ENCODE data around the gene MPEG1. TPM values are rescaled to one million over a fixed set of nuclear protein-coding genes. Genes with fewer than 3 reads are reported as not detected.

MPEG1 gene
- total and polyA plus RNA-seq, 2 of the 13 experiments (the other 11 are each of a cell fraction or from before 2014, with no cell fraction given) = not detected

- no peak for FAIRE-seq
- ChIA-PET POLR2A (no interaction called here), CTCF (ENCODE audit: low intra/inter-chr PET ratio, low total read pairs) (no interaction called here)
- no peaks in the 10 kb centered on the region for H3K36me3 ChIP-seq (replicated peaks in 1 of 2; ENCODE audit: control insufficient read depth in 1 of 2, insufficient read depth in 2 of 2, low read length in 2 of 2)
- no peaks in the 10 kb centered on the region for H3K4me1 ChIP-seq (ENCODE audit: insufficient read depth, low read length)
- no peak overlapping the region for H3K4me2 ChIP-seq (ENCODE audit: low read depth, low read length)
- H3K4me3 ChIP-seq (replicated peaks in 1 of 3; ENCODE audit: insufficient read depth in 1 of 3, low read depth in 2 of 3, low read length in 3 of 3) = no peak overlapping the region
- H3K9ac ChIP-seq (ENCODE audit: insufficient read depth, low read depth, low read length) = no peak overlapping the region
- no peak for ATAC-seq
- no peaks in the 10 kb centered on the region for H3K9me3 ChIP-seq (ENCODE audit: low read length)
- no peaks in the 10 kb centered on the region for H3K27me3 ChIP-seq (ENCODE audit: control insufficient read depth in 1 of 2, insufficient read depth in 2 of 2, low read length in 2 of 2)
- DNase-seq (ENCODE audit: low spot score) = no peak
- H3K27ac ChIP-seq (ENCODE audit: extremely low read length, insufficient read depth, low read length) = no peak overlapping the region
- no peak overlapping the region for H2AFZ ChIP-seq (ENCODE audit: low read length)
- no peaks in the 10 kb centered on the region for H4K20me1 ChIP-seq (ENCODE audit: insufficient read depth, low read length)
- no TSS peak for BruUV-seq (replicated peaks)
- WGBS (ENCODE audit: low lambda C conversion rate) = 29% methylated on average over 4 of the region's 4 CpGs
- intact Hi-C loops (cut with micrococcal nuclease; ENCODE audit: unreplicated experiment) (no loop called here), in situ Hi-C loops (cut with HindIII; ENCODE audit: extremely low pct_ligation_motif_present, low pct_unique_long_range_greater_than_20kb) (no loop called here)
- H3K79me2 ChIP-seq (ENCODE audit: insufficient read depth, low read length) = no peaks in the 10 kb centered on the region
- TF ChIP-seq, protein P1, sequence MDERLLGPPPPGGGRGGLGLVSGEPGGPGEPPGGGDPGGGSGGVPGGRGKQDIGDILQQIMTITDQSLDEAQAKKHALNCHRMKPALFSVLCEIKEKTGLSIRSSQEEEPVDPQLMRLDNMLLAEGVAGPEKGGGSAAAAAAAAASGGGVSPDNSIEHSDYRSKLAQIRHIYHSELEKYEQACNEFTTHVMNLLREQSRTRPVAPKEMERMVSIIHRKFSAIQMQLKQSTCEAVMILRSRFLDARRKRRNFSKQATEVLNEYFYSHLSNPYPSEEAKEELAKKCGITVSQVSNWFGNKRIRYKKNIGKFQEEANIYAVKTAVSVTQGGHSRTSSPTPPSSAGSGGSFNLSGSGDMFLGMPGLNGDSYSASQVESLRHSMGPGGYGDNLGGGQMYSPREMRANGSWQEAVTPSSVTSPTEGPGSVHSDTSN (CRISPR knock-in tag; IDR thresholded peaks at IDR 0.05) = no peak
- TF ChIP-seq HOMEZ (CRISPR knock-in tag; IDR thresholded peaks at IDR 0.05; ENCODE audit: low read depth) = no peak
- TF ChIP-seq, protein P2, sequence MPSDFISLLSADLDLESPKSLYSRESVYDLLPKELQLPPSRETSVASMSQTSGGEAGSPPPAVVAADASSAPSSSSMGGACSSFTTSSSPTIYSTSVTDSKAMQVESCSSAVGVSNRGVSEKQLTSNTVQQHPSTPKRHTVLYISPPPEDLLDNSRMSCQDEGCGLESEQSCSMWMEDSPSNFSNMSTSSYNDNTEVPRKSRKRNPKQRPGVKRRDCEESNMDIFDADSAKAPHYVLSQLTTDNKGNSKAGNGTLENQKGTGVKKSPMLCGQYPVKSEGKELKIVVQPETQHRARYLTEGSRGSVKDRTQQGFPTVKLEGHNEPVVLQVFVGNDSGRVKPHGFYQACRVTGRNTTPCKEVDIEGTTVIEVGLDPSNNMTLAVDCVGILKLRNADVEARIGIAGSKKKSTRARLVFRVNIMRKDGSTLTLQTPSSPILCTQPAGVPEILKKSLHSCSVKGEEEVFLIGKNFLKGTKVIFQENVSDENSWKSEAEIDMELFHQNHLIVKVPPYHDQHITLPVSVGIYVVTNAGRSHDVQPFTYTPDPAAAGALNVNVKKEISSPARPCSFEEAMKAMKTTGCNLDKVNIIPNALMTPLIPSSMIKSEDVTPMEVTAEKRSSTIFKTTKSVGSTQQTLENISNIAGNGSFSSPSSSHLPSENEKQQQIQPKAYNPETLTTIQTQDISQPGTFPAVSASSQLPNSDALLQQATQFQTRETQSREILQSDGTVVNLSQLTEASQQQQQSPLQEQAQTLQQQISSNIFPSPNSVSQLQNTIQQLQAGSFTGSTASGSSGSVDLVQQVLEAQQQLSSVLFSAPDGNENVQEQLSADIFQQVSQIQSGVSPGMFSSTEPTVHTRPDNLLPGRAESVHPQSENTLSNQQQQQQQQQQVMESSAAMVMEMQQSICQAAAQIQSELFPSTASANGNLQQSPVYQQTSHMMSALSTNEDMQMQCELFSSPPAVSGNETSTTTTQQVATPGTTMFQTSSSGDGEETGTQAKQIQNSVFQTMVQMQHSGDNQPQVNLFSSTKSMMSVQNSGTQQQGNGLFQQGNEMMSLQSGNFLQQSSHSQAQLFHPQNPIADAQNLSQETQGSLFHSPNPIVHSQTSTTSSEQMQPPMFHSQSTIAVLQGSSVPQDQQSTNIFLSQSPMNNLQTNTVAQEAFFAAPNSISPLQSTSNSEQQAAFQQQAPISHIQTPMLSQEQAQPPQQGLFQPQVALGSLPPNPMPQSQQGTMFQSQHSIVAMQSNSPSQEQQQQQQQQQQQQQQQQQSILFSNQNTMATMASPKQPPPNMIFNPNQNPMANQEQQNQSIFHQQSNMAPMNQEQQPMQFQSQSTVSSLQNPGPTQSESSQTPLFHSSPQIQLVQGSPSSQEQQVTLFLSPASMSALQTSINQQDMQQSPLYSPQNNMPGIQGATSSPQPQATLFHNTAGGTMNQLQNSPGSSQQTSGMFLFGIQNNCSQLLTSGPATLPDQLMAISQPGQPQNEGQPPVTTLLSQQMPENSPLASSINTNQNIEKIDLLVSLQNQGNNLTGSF (CRISPR knock-in tag; IDR thresholded peaks at IDR 0.05) = no peak
- no peak for TF ChIP-seq POLR2AphosphoS5 (IDR thresholded peaks at IDR 0.05; ENCODE audit: low read depth, low read length)
- no peak for TF ChIP-seq ZBTB33 (CRISPR knock-in tag; IDR thresholded peaks at IDR 0.05)
- no peak for TF ChIP-seq THAP11 (CRISPR knock-in tag; IDR thresholded peaks at IDR 0.05)
- TF ChIP-seq ZBTB1 (CRISPR knock-in tag; IDR thresholded peaks at IDR 0.05; ENCODE audit: borderline replicate concordance) = no peak
- TF ChIP-seq SRF (IDR thresholded peaks at IDR 0.05; ENCODE audit: low read depth, low read length) = no peak
- TF ChIP-seq, protein P3, sequence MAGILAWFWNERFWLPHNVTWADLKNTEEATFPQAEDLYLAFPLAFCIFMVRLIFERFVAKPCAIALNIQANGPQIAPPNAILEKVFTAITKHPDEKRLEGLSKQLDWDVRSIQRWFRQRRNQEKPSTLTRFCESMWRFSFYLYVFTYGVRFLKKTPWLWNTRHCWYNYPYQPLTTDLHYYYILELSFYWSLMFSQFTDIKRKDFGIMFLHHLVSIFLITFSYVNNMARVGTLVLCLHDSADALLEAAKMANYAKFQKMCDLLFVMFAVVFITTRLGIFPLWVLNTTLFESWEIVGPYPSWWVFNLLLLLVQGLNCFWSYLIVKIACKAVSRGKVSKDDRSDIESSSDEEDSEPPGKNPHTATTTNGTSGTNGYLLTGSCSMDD (CRISPR knock-in tag; IDR thresholded peaks at IDR 0.05) = no peak
- TF ChIP-seq, protein P4, sequence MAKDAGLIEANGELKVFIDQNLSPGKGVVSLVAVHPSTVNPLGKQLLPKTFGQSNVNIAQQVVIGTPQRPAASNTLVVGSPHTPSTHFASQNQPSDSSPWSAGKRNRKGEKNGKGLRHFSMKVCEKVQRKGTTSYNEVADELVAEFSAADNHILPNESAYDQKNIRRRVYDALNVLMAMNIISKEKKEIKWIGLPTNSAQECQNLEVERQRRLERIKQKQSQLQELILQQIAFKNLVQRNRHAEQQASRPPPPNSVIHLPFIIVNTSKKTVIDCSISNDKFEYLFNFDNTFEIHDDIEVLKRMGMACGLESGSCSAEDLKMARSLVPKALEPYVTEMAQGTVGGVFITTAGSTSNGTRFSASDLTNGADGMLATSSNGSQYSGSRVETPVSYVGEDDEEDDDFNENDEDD (CRISPR knock-in tag; IDR thresholded peaks at IDR 0.05; ENCODE audit: borderline replicate concordance) = no peak
- no peak for TF ChIP-seq ZFP82 (CRISPR knock-in tag; IDR thresholded peaks at IDR 0.05; ENCODE audit: borderline replicate concordance)
Measured at GRCh38 chr11:59218319-59218718, 5.6 kb upstream of the MPEG1 start.

Data from HepG2 (cell line).